H9 (cell line): ENCODE results near the gene GSTA4. TPM values are rescaled to one million over a fixed set of nuclear protein-coding genes. Genes with fewer than 3 reads are reported as not detected.

ENCODE experiments used
- DNase-seq: peaks from one replicate; pipeline ENCODE4 v3.0.0-alpha.2; 2017
- H2AFZ ChIP-seq: one replicate; pipeline ENCODE4 v1.6.1; 2013; ENCODE audit warnings: mild to moderate bottlenecking, low read length, control low read depth, moderate library complexity
- H2AK5ac ChIP-seq: 2 replicates; pipeline ENCODE4 v1.6.1; 2013; ENCODE audit warnings: low read length, control low read depth, mixed read lengths; ENCODE audit not compliant: insufficient read length
- H2BK120ac ChIP-seq: one replicate; pipeline ENCODE4 v1.6.1; 2013; ENCODE audit warnings: low read depth, mild to moderate bottlenecking, low read length, control low read depth, inconsistent platforms; ENCODE audit not compliant: poor library complexity, severe bottlenecking
- H2BK12ac ChIP-seq: 2 replicates; pipeline ENCODE4 v1.6.1; 2013; ENCODE audit warnings: low read length, control low read depth, mixed read lengths, low read depth; ENCODE audit not compliant: insufficient read length
- H2BK15ac ChIP-seq: 2 replicates; pipeline ENCODE4 v1.6.1; 2013; ENCODE audit warnings: low read depth, low read length, control low read depth
- H2BK20ac ChIP-seq: one replicate; pipeline ENCODE4 v1.6.1; 2013; ENCODE audit warnings: low read depth, mild to moderate bottlenecking, low read length, control low read depth, inconsistent platforms; ENCODE audit not compliant: poor library complexity, severe bottlenecking
- H2BK5ac ChIP-seq: 2 replicates; pipeline ENCODE4 v1.6.1; 2013; ENCODE audit warnings: low read length, control low read depth, mixed read lengths; ENCODE audit not compliant: insufficient read length
- H3K14ac ChIP-seq: 2 replicates; pipeline ENCODE4 v1.6.1; 2013; ENCODE audit warnings: low read length, control low read depth; ENCODE audit not compliant: insufficient read depth
- H3K18ac ChIP-seq: 2 replicates; pipeline ENCODE4 v1.6.1; 2013; ENCODE audit warnings: low read depth, mild to moderate bottlenecking, mixed read lengths, low read length, control low read depth; ENCODE audit not compliant: insufficient read length
- H3K23ac ChIP-seq: 2 replicates; pipeline ENCODE4 v1.6.1; 2013; ENCODE audit warnings: low read length, control low read depth, mixed read lengths, low read depth; ENCODE audit not compliant: insufficient read length
- H3K23me2 ChIP-seq: 2 replicates; pipeline ENCODE4 v1.6.1; 2013; ENCODE audit warnings: low read depth, mild to moderate bottlenecking, mixed read lengths, low read length, control low read depth; ENCODE audit not compliant: insufficient read length, poor library complexity, severe bottlenecking
- H3K27ac ChIP-seq: 2 replicates; pipeline ENCODE4 v1.5.1; 2013; ENCODE audit warnings: low read length, control low read depth, mixed read lengths, low read depth; ENCODE audit not compliant: insufficient read length
- H3K27me3 ChIP-seq: 2 replicates; pipeline ENCODE4 v1.6.1; 2013; ENCODE audit warnings: low read length, control low read depth, inconsistent platforms; ENCODE audit not compliant: insufficient read depth
- H3K4ac ChIP-seq: 2 replicates; pipeline ENCODE4 v1.6.1; 2013; ENCODE audit warnings: low read depth, mild to moderate bottlenecking, control low read depth, inconsistent platforms, low read length, moderate library complexity
- H3K4me1 ChIP-seq: 2 replicates; pipeline ENCODE4 v1.6.1; 2013; ENCODE audit warnings: low read length, control low read depth, inconsistent platforms; ENCODE audit not compliant: insufficient read depth
- H3K4me2 ChIP-seq: 2 replicates; pipeline ENCODE4 v1.6.1; 2013; ENCODE audit warnings: low read length, control low read depth, mixed read lengths; ENCODE audit not compliant: insufficient read length, insufficient read depth
- H3K56ac ChIP-seq: 2 replicates; pipeline ENCODE4 v1.6.1; 2013; ENCODE audit warnings: low read depth, mild to moderate bottlenecking, mixed read lengths, low read length, control low read depth; ENCODE audit not compliant: insufficient read length
- H3K79me1 ChIP-seq: 2 replicates; pipeline ENCODE4 v1.6.1; 2013; ENCODE audit warnings: low read depth, mild to moderate bottlenecking, moderate library complexity, low read length, control low read depth, inconsistent platforms; ENCODE audit not compliant: insufficient read depth, poor library complexity, severe bottlenecking
- H3K79me2 ChIP-seq: 2 replicates; pipeline ENCODE4 v1.6.1; 2013; ENCODE audit warnings: low read length, control low read depth, inconsistent platforms; ENCODE audit not compliant: insufficient read depth
- H3K9ac ChIP-seq: 2 replicates; pipeline ENCODE4 v1.6.1; 2013; ENCODE audit warnings: low read length, control low read depth, mixed read lengths; ENCODE audit not compliant: insufficient read length; ENCODE audit errors: extremely low read depth
- H3K9me3 ChIP-seq: one replicate; pipeline ENCODE4 v1.6.1; 2013; ENCODE audit warnings: low read depth, low read length, inconsistent platforms; ENCODE audit not compliant: control insufficient read depth
- H3T11ph ChIP-seq: one replicate; pipeline ENCODE4 v1.6.1; 2013; ENCODE audit warnings: mild to moderate bottlenecking, low read length, control low read depth, inconsistent platforms
- H4K20me1 ChIP-seq: one replicate; pipeline ENCODE4 v1.6.1; 2013; ENCODE audit not compliant: control insufficient read depth, insufficient read length, insufficient read depth
- H4K5ac ChIP-seq: 2 replicates; pipeline ENCODE4 v1.6.1; 2013; ENCODE audit warnings: low read depth, mild to moderate bottlenecking, mixed read lengths, low read length, control low read depth; ENCODE audit not compliant: insufficient read length
- H4K8ac ChIP-seq: replicated peaks from 2 replicates; pipeline ENCODE4 v1.6.1; 2013; ENCODE audit warnings: low read length, control low read depth, mixed read lengths, low read depth; ENCODE audit not compliant: insufficient read length
- H4K91ac ChIP-seq: 2 replicates; pipeline ENCODE4 v1.6.1; 2013; ENCODE audit warnings: low read depth, mild to moderate bottlenecking, moderate library complexity, mixed read lengths, low read length, control low read depth; ENCODE audit not compliant: insufficient read length
- H3K27ac Mint-ChIP-seq, 3 experiments: 2 replicates in 2 of 3; 3 replicates in 1 of 3; pipeline ENCODE4 v1.8.0; 2020 to 2021; ENCODE audit warnings: mixed read lengths in 3 of 3, mild to moderate bottlenecking in 1 of 3, moderate library complexity in 1 of 3
- H3K27me3 Mint-ChIP-seq: 2 replicates; pipeline ENCODE4 v1.8.0; 2021; ENCODE audit warnings: low read depth, mild to moderate bottlenecking, moderate library complexity, mixed read lengths
- H3K36me3 Mint-ChIP-seq, 3 experiments: 2 replicates in 2 of 3; 3 replicates in 1 of 3; pipeline ENCODE4 v1.8.0; 2020 to 2021; ENCODE audit warnings: low read depth in 3 of 3, mixed read lengths in 3 of 3; ENCODE audit not compliant: insufficient read depth in 1 of 3
- H3K4me1 Mint-ChIP-seq, 2 experiments: 2 replicates each; pipeline ENCODE4 v1.8.0; 2020; ENCODE audit warnings: mixed read lengths in 2 of 2
- H3K4me3 Mint-ChIP-seq, 2 experiments: 2 replicates in 1 of 2; 3 replicates in 1 of 2; pipeline ENCODE4 v1.8.0; 2020 to 2021; ENCODE audit warnings: mild to moderate bottlenecking in 2 of 2, mixed read lengths in 2 of 2, moderate library complexity in 1 of 2
- H3K9me3 Mint-ChIP-seq, 2 experiments: 2 replicates in 1 of 2; 3 replicates in 1 of 2; pipeline ENCODE4 v1.8.0; 2020; ENCODE audit warnings: mild to moderate bottlenecking in 2 of 2, mixed read lengths in 2 of 2, moderate library complexity in 1 of 2
- WGBS: extraction: QIAGEN DNeasy Blood & Tissue Kit; methylation state at CpG from one replicate; pipeline ENCODE4 v1.1.7; 2013; ENCODE audit warnings: missing lambda C conversion rate, low lambda C conversion rate, mixed read lengths; ENCODE audit not compliant: insufficient read length; ENCODE audit errors: extremely low coverage; 5-methylcytosine and 5-hydroxymethylcytosine counted together
- total RNA-seq: library from RNA; stranded (reverse); gene quantifications from 2 replicates; pipeline ENCODE4 v1.2.1, GENCODE V29; 2021
- TF ChIP-seq, protein P1 (sequence below): fragments of 200-600 bp; sonication (generic); conservative IDR thresholded peaks from 3 replicates; pipeline ENCODE4 v1.8.0; 2021; ENCODE audit warnings: antibody characterized with exemption, mild to moderate bottlenecking

The GSTA4 gene
- total RNA-seq, 1 experiment from 2014 or later, result 32.1 TPM

DNA sequence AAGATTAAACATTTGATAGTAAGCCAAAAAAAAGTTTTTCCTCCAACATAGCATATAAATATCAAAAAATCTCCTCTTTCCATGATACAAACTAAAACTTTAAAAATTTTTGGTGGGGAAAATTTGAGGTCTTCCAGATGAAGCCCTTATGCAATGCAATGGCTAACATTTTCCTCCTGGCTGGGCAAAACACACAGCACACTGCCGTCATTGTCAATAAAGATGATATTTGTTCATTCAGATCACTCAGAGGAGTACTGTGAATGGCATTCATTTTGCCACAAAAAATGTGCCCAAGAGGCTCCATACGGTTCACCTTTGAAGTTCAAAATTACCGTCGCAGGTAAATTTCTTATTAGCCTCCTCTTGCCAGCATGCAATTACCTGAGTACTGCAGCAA is 36.2 kb upstream of the GSTA4 start:
- Histone ChIP-seq H2BK120ac (no peak overlapping the region), H2BK15ac (no peak overlapping the region), H4K91ac (no peak overlapping the region), H3K9me3 (no peaks in the 10 kb centered on the region), H3K23ac (no peak overlapping the region), H3K79me1 (no peaks in the 10 kb centered on the region), H3K79me2 (no peaks in the 10 kb centered on the region), H3K27ac (no peak overlapping the region), H3K4me2 (no peak overlapping the region), H2BK5ac (no peak overlapping the region), H4K5ac (no peak overlapping the region), H3K56ac (no peak overlapping the region), H3K27me3 (no peaks in the 10 kb centered on the region), H3K4ac (no peak overlapping the region), H4K20me1 (no peaks in the 10 kb centered on the region), H3T11ph (no peak overlapping the region), H2AK5ac (no peak overlapping the region), H3K23me2 (no peaks in the 10 kb centered on the region), H3K9ac (no peak overlapping the region), H2BK12ac (no peak overlapping the region), H3K4me1 (no peaks in the 10 kb centered on the region), H4K8ac (no peak overlapping the region), H2AFZ (no peak overlapping the region), H3K18ac (no peak overlapping the region), H3K14ac (no peak overlapping the region), H2BK20ac (no peak overlapping the region)
- Mint-ChIP-seq H3K27me3 (no peaks in the 10 kb centered on the region), H3K4me1 (0 out of 4 replicates have a peak, but pooled peaks cover 0 to 4% of the 10 kb centered on the region in 2 experiments), H3K9me3 (no peaks in the 10 kb centered on the region), H3K27ac (no peak overlapping the region), H3K4me3 (no peak overlapping the region), H3K36me3 (peaks cover 0 to 30% (median 18%) of the 10 kb centered on the region in 3 experiments; a peak in 5 of 7 replicates)
- no peak for DNase-seq
- WGBS, result no CpG with 5 or more reads among the region's 4 CpGs
- TF ChIP-seq, protein P1, sequence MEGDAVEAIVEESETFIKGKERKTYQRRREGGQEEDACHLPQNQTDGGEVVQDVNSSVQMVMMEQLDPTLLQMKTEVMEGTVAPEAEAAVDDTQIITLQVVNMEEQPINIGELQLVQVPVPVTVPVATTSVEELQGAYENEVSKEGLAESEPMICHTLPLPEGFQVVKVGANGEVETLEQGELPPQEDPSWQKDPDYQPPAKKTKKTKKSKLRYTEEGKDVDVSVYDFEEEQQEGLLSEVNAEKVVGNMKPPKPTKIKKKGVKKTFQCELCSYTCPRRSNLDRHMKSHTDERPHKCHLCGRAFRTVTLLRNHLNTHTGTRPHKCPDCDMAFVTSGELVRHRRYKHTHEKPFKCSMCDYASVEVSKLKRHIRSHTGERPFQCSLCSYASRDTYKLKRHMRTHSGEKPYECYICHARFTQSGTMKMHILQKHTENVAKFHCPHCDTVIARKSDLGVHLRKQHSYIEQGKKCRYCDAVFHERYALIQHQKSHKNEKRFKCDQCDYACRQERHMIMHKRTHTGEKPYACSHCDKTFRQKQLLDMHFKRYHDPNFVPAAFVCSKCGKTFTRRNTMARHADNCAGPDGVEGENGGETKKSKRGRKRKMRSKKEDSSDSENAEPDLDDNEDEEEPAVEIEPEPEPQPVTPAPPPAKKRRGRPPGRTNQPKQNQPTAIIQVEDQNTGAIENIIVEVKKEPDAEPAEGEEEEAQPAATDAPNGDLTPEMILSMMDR, result no peak
